Right lobe of liver (tissue), 6 donors: ENCODE results near the gene RPS6KC1. TPM values are rescaled to one million over a fixed set of nuclear protein-coding genes. Genes with fewer than 3 reads are reported as not detected.

Source experiments
- ATAC-seq, 4 donors: fragments of 200-7000 bp; cut with Tn5 transposase; one replicate each; pipeline ENCODE4 v1.9.1; 2020; ENCODE audit warnings: mild to moderate bottlenecking in 4 of 4, moderate library complexity in 4 of 4
- DNase-seq, 3 donors: peaks; one replicate each; pipeline ENCODE4 v3.0.0-alpha.2; 2020
- H3K27ac ChIP-seq, 3 donors: fragments of 200-600 bp; one replicate each; pipeline ENCODE4 v1.8.0; 2022
- H3K27me3 ChIP-seq, 2 donors: fragments of 200-600 bp; one replicate each; pipeline ENCODE4 v1.8.0; 2022
- H3K36me3 ChIP-seq, 4 donors: fragments of 200-600 bp; sonication (generic) in 1 of 4; one replicate each; pipeline versions ENCODE4 v1.5.1 to v1.8.0; 2017 to 2022; ENCODE audit warnings: control low read depth in 1 of 4
- H3K4me1 ChIP-seq, 4 donors: fragments of 200-600 bp; sonication (generic) in 1 of 4; one replicate each; pipeline versions ENCODE4 v1.5.1 to v1.8.0; 2017 to 2022; ENCODE audit warnings: control low read depth in 1 of 4
- H3K4me3 ChIP-seq, 3 donors: fragments of 200-600 bp; one replicate each; pipeline ENCODE4 v1.8.0; 2022
- H3K9me3 ChIP-seq, 4 donors: fragments of 200-600 bp; sonication (generic) in 1 of 4; one replicate each; pipeline versions ENCODE4 v1.5.1 to v1.8.0; 2017 to 2022; ENCODE audit warnings: control low read depth in 1 of 4
- POLR2A ChIP-seq: fragments of 450-650 bp; IDR thresholded peaks from one replicate; pipeline ENCODE4 v1.6.1; 2017; ENCODE audit warnings: antibody characterized with exemption, mild to moderate bottlenecking
- WGBS: methylation state at CpG from one replicate; pipeline ENCODE4 v1.1.6; 2018; ENCODE audit warnings: low coverage, low lambda C conversion rate; ENCODE audit not compliant: insufficient coverage; ENCODE audit errors: missing lambda C conversion rate; 5-methylcytosine and 5-hydroxymethylcytosine counted together
- intact Hi-C, 2 donors: fragments of 100-400 bp; cut with DNase I; formaldehyde crosslinking; loops; one replicate each; pipeline versions ENCODE4 v1.11.2 to v1.14.1; 2022
- total RNA-seq, 6 experiments: library from RNA; depleted of rRNA in 2 of 6; stranded (reverse); fragments of >200 nt in 2 of 6; fragmentation: NEBNext Ultra II Directional in 3 of 6; extraction: Animal tissue kit (Norgen Biotek cat#: 25700) in 3 of 6; gene quantifications; one replicate each; pipeline versions ENCODE4 v1.1.0 to v1.2.4, GENCODE V29; 2016 to 2023
- TF ChIP-seq, protein P1 (sequence below), 4 donors: fragments of 200-600 bp in 3 of 4; fragments of 450-650 bp in 1 of 4; IDR thresholded peaks; one replicate each; pipeline versions ENCODE4 v1.5.1 to v1.8.0; 2016 to 2022; ENCODE audit warnings: antibody characterized with exemption in 4 of 4, mild to moderate bottlenecking in 2 of 4
- donor health status: DM: no; HTN: yes; CAD: no.
- donor health status: DM: no; HTN: no; CAD: no.
- donor health status: DM: no; HTN: no; CAD: no.
- donor health status: DM: no; HTN: yes; CAD: no.
- donor health status: DM: no; HTN: yes; CAD: no.

Gene RPS6KC1
- total RNA-seq, 6 experiments from 2014 or later = 7.7 to 9.1 (median 8.4) TPM

DNA sequence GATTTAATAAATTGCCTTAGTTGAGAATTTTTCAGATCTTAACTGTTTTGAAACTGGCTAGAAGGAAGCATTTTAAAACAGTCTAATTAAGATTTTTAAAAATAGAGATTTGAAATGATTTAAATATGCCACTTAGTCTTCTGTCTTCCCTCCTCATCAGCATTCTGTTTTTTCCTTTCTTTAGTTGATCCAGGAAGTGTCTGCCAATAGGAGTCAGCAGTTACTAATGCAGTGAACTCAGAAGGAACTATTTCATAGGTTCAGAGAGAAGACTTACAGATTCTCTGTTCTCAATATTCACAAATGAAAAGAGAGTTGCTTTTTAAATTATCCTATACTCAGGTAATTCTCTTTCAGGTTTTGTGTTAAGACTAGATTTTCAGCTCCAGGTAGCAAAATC is 84.5 kb downstream of the RPS6KC1 start:
- Histone ChIP-seq H3K36me3 (no peaks in the 10 kb centered on the region), H3K4me1 (peaks cover 0 to 22% (median 0%) of the 10 kb centered on the region in 4 donors), H3K27me3 (no peaks in the 10 kb centered on the region), H3K4me3 (no peak overlapping the region), H3K9me3 (no peaks in the 10 kb centered on the region), H3K27ac (no peak overlapping the region)
- intact Hi-C loops = no loop called here
- ATAC-seq (peak in 2 of 4 donors; percentile 45 to 55), DNase-seq (no peak)
- TF ChIP-seq POLR2A = no peak
- TF ChIP-seq, protein P1, sequence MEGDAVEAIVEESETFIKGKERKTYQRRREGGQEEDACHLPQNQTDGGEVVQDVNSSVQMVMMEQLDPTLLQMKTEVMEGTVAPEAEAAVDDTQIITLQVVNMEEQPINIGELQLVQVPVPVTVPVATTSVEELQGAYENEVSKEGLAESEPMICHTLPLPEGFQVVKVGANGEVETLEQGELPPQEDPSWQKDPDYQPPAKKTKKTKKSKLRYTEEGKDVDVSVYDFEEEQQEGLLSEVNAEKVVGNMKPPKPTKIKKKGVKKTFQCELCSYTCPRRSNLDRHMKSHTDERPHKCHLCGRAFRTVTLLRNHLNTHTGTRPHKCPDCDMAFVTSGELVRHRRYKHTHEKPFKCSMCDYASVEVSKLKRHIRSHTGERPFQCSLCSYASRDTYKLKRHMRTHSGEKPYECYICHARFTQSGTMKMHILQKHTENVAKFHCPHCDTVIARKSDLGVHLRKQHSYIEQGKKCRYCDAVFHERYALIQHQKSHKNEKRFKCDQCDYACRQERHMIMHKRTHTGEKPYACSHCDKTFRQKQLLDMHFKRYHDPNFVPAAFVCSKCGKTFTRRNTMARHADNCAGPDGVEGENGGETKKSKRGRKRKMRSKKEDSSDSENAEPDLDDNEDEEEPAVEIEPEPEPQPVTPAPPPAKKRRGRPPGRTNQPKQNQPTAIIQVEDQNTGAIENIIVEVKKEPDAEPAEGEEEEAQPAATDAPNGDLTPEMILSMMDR (IDR thresholded peaks at IDR 0.05) = no peak

DNA sequence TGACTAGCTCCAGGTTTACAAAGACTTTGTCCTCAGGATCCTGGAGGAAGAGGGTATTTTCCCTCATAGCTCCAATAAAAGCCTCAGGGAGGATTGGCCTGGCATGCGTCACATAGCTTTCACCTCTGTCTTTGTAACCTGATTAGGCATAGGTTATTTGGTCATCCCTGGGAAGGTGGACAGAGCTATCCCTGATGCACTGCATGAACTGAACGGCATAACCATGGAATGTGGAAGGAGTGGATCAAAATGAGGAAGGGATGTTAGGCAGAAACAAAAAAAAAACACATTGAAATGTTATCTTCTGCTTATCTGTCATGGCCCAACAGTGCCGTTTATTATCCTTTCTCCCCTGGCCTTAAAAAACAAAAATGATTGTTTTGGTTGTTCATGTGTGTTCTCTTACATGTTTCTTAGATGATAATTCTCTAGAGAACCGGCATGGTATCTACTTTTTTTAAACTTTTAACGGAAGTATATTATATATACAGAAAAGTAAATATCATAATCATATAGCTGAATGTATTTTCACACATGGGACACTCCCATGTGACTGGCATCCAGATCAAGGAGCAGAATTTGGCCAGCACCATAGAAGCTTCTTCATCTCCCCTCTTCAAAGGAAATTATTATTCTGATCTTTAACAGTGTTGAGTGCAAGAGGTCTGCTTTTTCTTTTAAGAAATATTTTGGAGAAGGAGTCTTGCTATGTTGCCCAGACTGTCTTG is 85.3 kb downstream of the RPS6KC1 start:
- Histone ChIP-seq H3K9me3 (no peaks in the 10 kb centered on the region), H3K4me1 (peaks cover 0 to 22% (median 0%) of the 10 kb centered on the region in 4 donors), H3K27ac (no peak overlapping the region), H3K4me3 (no peak overlapping the region), H3K27me3 (no peaks in the 10 kb centered on the region), H3K36me3 (no peaks in the 10 kb centered on the region)
- peak in 2 of 4 donors; percentile 35 to 55 for ATAC-seq
- 61% methylated on average over 4 of the region's 5 CpGs for WGBS
- no peak for DNase-seq
- no peak for TF ChIP-seq POLR2A
- TF ChIP-seq, protein P1 (IDR thresholded peaks at IDR 0.05) = no peak
- intact Hi-C loops = no loop called here

DNA sequence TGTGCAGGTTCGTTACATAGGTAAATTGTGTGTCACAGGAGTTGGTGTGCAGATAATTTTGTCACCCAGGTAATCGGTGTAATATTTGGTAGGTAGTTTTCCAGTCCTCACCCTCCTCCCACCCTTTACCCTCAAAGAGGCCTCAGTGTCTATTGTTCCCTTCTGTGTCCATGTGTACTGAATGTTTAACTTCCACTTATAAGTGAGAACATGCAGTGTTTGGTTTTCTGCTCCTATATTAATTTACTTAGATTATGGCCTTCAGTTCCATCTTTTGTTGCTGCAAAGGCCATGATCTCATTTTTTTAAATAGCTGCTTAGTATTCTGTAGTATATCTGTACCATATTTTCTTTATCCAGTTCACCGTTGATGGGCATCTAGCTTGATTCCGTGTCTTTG is 87.3 kb downstream of the RPS6KC1 start:
- no peak for DNase-seq
- H3K36me3 ChIP-seq = no peaks in the 10 kb centered on the region
- H3K4me1 ChIP-seq = peaks cover 0 to 22% (median 0%) of the 10 kb centered on the region in 4 donors
- no peak overlapping the region for H3K4me3 ChIP-seq
- intact Hi-C loops = no loop called here
- no peak for TF ChIP-seq POLR2A
- TF ChIP-seq, protein P1 (IDR thresholded peaks at IDR 0.05) = no peak
- 85% methylated on average over 4 of the region's 4 CpGs for WGBS
- no peaks in the 10 kb centered on the region for H3K27me3 ChIP-seq
- H3K27ac ChIP-seq = no peak overlapping the region
- no peak for ATAC-seq
- no peaks in the 10 kb centered on the region for H3K9me3 ChIP-seq

GRCh38 chr1:213138892-213139291 is 87.9 kb downstream of the RPS6KC1 start:
- no peak for TF ChIP-seq POLR2A
- TF ChIP-seq, protein P1 (IDR thresholded peaks at IDR 0.05) = no peak
- intact Hi-C loops = no loop called here
- no peaks in the 10 kb centered on the region for H3K36me3 ChIP-seq
- H3K27me3 ChIP-seq = no peaks in the 10 kb centered on the region
- H3K4me1 ChIP-seq = peaks cover 0 to 22% (median 0%) of the 10 kb centered on the region in 4 donors
- H3K27ac ChIP-seq = no peak overlapping the region
- H3K4me3 ChIP-seq = no peak overlapping the region
- ATAC-seq = no peak
- H3K9me3 ChIP-seq = no peaks in the 10 kb centered on the region
- WGBS = 73% methylated on average over 1 of the region's 1 CpG
- no peak for DNase-seq
